ENCODE results near the gene MRTFA.
"Not testable (repeated sequence)": the region's sequence is repeated elsewhere in the genome, so short reads cannot be mapped to it uniquely, and the experiment has no call there.

MRTFA gene

DNA sequence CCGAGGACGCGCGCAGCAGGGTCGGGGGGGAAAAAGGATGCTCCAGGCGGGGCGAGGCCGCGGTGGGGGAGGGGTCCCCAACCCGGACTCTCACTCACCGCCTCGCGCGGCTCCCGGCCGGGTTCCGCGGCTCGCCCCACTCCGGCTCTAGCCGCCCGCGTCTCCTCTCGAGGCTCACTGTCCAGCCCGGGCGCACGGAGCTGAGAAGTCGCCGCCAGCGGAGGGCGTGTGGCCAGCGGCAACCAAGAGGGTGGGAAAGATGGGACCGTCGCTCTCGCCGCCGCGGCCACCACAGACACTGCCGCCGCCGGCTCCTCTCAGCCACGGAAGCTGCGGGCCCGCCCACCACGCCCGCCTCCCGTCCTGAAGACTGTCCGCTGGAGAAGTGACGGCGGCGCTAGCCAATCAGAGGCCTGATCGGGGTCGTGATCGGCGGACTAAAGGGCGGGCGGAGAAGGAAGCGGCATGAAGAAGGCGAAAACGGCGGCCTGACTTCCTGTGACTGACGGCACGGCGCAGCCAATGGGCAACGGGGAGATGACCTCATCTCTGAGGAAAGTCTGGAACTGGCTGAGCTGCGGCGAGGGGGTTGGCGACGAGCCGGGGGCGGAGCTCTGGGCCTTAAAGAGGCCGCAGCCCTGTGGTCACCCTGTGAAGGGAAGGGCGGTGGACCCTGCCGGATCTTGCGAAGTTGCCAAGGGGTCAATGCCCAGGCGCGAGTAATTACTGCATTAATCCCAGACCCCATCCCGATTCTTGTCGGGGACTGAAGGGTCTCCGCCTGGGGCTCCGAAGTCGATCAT is at the start of gene MRTFA:
Gene MRTFA (minus strand): TSS at position 340 of the 803 bp plus-strand sequence.
- peak within 1 kb of the TSS; percentile 93 for H3K4me3 Mint-ChIP-seq
- H3K27ac Mint-ChIP-seq, result peak within 1 kb of the TSS; percentile 97

DNA sequence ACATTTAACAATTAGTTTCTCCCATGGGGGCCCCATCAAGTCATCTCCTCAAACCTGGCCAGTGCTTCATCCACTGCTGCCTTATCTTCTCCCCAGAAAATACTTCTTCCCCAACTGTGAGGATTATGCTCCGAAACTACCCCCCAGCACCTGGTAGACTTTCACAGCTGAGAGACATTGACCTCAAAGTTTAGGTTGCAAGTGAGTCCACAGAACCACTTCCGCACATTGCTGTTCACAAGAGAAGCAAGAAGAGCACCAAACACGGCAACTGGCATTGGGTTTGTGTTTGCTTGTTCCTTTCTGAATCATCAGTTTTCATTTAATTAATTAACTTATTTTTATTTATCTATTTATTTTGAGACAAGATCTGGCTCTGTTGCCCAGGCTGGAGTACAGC is 48.9 kb upstream of the MRTFA start:
- Mint-ChIP-seq H3K4me3 (no peak overlapping the region), H3K4me1 (ENCODE audit: low read depth) (peaks cover 20% of the 10 kb centered on the region), H3K36me3 (ENCODE audit: low read depth) (no peaks in the 10 kb centered on the region), H3K9me3 (no peaks in the 10 kb centered on the region), H3K27ac (no peak overlapping the region), H3K27me3 (peaks cover 2% of the 10 kb centered on the region)

More for the DNA sequence above, at the start of gene MRTFA:
- H3K9me3 Mint-ChIP-seq, result no peaks in the 10 kb centered on the region
- no peaks in the 10 kb centered on the region for H3K27me3 Mint-ChIP-seq
- no peaks in the 10 kb centered on the region for H3K36me3 Mint-ChIP-seq (ENCODE audit: low read depth)
- peaks cover 39% of the 10 kb centered on the region for H3K4me1 Mint-ChIP-seq (ENCODE audit: low read depth)

DNA sequence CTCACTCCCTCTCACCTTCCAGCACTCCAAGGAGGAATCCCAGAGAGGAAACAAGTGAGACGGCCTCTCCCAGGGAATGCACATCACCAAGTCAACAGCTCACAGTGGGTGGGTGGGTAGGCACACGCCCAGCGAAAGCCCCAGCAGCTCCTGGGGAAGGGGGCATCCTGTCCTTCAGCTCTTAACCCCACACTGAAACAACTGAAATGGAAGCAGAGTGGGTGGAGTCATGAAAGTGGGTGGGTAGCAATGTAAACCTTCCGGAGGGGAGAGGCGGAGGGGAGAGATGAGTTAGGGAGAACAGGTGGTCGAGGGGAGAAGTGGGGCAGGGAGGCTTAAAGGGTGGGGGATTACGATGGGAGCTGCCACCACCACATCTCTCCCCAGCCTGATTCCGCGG is 48.2 kb upstream of the MRTFA start:
- peak overlapping the region; percentile 45 for H3K27ac Mint-ChIP-seq
- no peaks in the 10 kb centered on the region for H3K36me3 Mint-ChIP-seq (ENCODE audit: low read depth)
- H3K27me3 Mint-ChIP-seq, result peaks cover 9% of the 10 kb centered on the region
- peak overlapping the region; percentile 26 for H3K4me3 Mint-ChIP-seq
- H3K9me3 Mint-ChIP-seq, result no peaks in the 10 kb centered on the region
- H3K4me1 Mint-ChIP-seq (ENCODE audit: low read depth), result peaks cover 20% of the 10 kb centered on the region

DNA sequence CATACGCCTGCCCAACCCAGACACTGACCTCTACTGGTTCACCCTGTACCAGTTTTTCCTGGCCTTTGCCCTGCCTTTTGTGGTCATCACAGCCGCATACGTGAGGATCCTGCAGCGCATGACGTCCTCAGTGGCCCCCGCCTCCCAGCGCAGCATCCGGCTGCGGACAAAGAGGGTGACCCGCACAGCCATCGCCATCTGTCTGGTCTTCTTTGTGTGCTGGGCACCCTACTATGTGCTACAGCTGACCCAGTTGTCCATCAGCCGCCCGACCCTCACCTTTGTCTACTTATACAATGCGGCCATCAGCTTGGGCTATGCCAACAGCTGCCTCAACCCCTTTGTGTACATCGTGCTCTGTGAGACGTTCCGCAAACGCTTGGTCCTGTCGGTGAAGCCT is 44.9 kb upstream of the MRTFA start:
- Mint-ChIP-seq H3K4me1 (ENCODE audit: low read depth) (peaks cover 20% of the 10 kb centered on the region), H3K36me3 (ENCODE audit: low read depth) (no peaks in the 10 kb centered on the region), H3K4me3 (no peak overlapping the region), H3K27me3 (peaks cover 15% of the 10 kb centered on the region), H3K27ac (no peak overlapping the region), H3K9me3 (no peaks in the 10 kb centered on the region)

DNA sequence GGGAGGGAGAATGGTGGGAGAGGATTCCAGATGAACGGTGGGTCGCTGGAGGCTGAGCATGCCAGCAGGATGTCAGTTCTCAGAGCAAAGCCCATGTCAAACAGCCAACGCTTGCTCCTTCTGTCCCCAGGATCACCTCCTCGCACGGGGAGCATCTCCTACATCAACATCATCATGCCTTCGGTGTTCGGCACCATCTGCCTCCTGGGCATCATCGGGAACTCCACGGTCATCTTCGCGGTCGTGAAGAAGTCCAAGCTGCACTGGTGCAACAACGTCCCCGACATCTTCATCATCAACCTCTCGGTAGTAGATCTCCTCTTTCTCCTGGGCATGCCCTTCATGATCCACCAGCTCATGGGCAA is 44.3 kb upstream of the MRTFA start:
- Mint-ChIP-seq H3K4me3 (no peak overlapping the region), H3K4me1 (ENCODE audit: low read depth) (peaks cover 20% of the 10 kb centered on the region), H3K36me3 (ENCODE audit: low read depth) (no peaks in the 10 kb centered on the region), H3K27me3 (peaks cover 15% of the 10 kb centered on the region), H3K27ac (no peak overlapping the region), H3K9me3 (no peaks in the 10 kb centered on the region)

DNA sequence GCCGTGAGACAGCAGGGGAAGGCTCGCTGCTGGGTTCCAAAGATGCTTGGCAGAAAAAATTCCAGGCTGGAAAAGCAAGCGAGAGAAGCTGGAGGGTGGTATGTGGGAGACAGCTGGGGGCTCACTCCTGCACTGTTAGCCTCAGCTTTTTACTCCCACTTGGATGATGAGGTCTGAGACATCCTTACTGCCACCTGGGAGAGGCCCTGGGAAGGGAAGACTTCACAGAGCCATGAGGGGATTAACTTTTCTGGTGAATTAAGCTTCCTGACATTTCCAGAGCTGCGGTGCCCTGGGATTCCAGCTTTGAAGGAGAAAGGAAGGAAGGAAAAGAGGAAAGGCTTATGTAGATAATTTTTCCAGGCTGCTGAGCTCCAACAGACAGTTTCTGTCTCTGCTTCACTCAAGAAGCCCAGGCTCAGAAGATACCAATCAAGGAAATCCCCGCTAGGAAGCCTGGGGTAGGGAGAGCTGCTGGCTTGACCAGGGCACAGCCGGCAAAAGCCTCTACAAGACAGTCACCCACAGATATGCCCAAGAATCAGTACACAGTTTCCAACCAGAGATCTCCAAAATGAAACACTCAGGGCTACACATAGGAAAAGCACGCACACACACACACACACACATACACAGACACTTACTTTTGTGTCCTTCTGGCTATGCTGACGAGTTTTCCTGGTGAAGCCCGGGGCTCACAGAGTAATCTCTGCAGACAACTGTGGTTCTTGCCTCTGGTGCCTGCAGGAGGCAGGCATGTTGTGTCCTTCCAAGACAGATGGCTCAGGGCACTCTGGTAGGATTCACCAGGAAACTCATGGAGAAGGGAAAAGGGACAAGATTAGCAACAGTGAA is 43.7 kb upstream of the MRTFA start:
- Mint-ChIP-seq H3K4me1 (ENCODE audit: low read depth) (peaks cover 20% of the 10 kb centered on the region), H3K27ac (no peak overlapping the region), H3K4me3 (no peak overlapping the region), H3K36me3 (ENCODE audit: low read depth) (no peaks in the 10 kb centered on the region), H3K27me3 (peaks cover 15% of the 10 kb centered on the region), H3K9me3 (no peaks in the 10 kb centered on the region)

DNA sequence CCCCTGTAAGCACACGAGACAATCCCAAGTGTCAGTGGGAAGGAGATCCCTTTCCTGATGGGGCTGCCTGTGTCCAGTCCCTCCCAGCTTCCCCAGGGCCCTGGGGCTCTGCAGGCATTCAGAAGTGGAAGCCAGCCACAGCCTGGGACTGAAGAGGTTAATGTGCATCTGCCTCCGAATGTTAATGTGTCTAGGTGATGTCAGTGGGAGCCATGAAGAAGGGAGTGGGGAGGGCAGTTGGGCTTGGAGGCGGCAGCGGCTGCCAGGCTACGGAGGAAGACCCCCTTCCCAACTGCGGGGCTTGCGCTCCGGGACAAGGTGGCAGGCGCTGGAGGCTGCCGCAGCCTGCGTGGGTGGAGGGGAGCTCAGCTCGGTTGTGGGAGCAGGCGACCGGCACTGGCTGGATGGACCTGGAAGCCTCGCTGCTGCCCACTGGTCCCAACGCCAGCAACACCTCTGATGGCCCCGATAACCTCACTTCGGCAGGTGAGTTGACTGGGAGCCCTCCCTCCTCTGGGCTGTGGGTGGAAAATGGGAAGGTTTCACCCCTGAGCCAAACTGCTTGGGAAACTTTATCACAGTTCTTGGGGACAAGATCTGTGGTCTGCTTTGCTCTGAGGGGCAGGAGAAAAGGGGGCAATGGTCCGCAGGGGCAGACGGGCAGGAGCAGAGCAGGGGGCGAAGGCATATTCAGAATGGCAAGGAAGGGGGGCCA is 42.9 kb upstream of the MRTFA start, which contains the start of gene MCHR1:
Gene MCHR1 (plus strand): TSS at position 236 of the 715 bp plus-strand sequence. CDS start 169 bp downstream, at position 405.
- H3K4me3 Mint-ChIP-seq, result no peak within 1 kb of the TSS
- peaks cover 20% of the 10 kb centered on the region for H3K4me1 Mint-ChIP-seq (ENCODE audit: low read depth)
- peaks cover 15% of the 10 kb centered on the region for H3K27me3 Mint-ChIP-seq
- no peak within 1 kb of the TSS for H3K27ac Mint-ChIP-seq
- no peaks in the 10 kb centered on the region for H3K9me3 Mint-ChIP-seq
- no peaks in the 10 kb centered on the region for H3K36me3 Mint-ChIP-seq (ENCODE audit: low read depth)

DNA sequence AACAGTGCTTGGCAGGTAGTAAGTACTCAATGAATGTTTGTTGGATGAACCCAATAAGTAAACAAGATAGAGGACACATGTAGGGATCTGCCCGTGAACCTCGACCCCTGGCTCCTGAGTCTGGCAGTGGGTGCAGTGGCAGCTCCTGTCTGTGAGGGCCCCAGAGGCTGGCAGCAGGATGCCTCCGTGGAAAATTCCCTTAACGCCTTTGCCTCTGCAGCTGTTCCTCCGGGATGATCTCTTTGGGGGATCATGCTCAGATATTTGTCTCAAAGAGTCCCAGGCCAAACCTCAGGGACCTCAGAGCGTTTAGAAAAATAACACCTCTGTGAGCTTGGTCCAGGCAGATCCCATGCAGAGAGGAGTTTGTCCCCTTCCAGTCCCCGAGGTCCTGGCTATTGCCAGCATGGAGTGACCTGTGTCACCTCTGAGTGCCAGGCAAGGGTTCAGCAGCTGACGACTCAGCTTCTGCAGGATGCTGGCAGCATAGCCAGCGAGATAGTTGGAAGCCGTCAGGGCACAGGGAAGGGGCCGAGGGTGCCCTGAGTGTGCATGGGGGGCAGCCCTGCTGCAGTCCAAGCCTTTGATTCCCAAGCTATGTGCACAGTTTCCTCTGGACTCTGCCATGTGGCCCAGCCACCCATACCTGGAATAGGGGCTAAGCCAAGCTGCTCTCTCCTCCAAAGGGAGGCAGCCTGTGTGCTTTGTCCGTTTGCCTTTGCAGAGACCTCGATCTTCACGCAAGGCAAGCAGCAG is 42.2 kb upstream of the MRTFA start:
- no peaks in the 10 kb centered on the region for H3K36me3 Mint-ChIP-seq (ENCODE audit: low read depth)
- peaks cover 20% of the 10 kb centered on the region for H3K4me1 Mint-ChIP-seq (ENCODE audit: low read depth)
- no peaks in the 10 kb centered on the region for H3K9me3 Mint-ChIP-seq
- H3K27me3 Mint-ChIP-seq, result peaks cover 15% of the 10 kb centered on the region
- no peak overlapping the region for H3K27ac Mint-ChIP-seq
- no peak overlapping the region for H3K4me3 Mint-ChIP-seq

DNA sequence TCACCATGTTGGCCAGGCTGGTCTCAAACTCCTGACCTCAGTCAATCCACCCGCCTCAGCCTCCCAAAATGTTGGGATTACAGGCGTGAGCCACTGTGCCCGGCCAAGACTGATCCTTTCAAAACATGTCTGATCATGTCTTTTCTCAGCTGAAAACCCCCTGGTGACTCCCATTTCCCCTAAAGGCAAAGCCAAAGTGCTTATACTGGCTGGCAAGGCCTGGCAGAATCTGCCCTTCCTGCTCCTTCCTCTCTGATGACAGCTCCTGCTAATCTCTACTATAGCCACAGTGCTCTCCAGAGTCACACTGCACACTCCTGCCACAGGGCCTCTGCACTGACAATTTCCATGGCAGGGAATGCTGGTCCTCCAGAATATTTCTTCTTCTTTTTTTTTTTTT is 40.1 kb upstream of the MRTFA start:
- peaks cover under 1% of the 10 kb centered on the region for H3K4me1 Mint-ChIP-seq (ENCODE audit: low read depth)
- peaks cover 15% of the 10 kb centered on the region for H3K27me3 Mint-ChIP-seq
- no peaks in the 10 kb centered on the region for H3K36me3 Mint-ChIP-seq (ENCODE audit: low read depth)
- H3K4me3 Mint-ChIP-seq, result no peak overlapping the region
- H3K9me3 Mint-ChIP-seq, result no peaks in the 10 kb centered on the region
- H3K27ac Mint-ChIP-seq, result no peak overlapping the region

DNA sequence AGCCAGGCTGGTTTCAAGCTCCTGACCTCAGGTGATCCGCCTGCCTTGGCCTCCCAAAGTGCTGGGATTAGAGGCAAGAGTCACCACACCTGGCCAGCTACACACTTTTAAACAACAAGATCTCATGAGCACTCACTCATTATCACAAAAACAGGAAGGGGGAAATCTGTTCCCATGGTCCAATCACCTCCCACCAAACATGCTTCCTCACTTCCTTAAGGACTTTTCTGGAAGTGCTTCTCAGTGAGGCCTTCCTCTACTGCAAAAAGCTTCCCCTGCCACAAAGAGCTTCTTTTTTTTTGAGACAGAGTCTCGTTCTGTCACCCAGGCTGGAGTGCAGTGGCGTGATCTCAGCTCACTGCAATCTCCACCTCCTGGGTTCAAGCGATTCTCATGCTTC is 39.6 kb upstream of the MRTFA start:
- not testable (repeated sequence) for H3K4me3 Mint-ChIP-seq; H3K4me1 Mint-ChIP-seq (ENCODE audit: low read depth); H3K36me3 Mint-ChIP-seq (ENCODE audit: low read depth); H3K27ac Mint-ChIP-seq; H3K9me3 Mint-ChIP-seq
- H3K27me3 Mint-ChIP-seq, result peaks cover 15% of the 10 kb centered on the region

DNA sequence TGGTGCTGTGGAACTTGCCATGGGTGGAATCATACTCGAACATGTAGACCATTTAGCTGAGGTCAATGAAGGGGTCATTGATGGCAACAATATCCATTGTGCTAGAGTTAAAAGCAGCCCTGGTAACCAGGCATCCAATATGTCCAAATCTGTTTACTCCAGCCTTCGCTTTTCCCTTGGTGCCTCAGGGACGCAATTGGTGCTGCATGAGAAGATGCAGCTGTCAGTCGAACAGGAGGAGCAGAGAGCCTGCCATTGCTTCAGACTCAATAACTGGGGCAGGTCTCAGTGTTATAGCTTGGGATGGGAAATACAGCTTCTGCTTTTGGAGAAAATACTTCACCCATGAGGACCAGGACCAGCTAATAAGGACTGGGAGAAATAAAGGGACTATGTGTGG is 37.8 kb upstream of the MRTFA start:
- Mint-ChIP-seq H3K27me3 (peaks cover 1% of the 10 kb centered on the region), H3K27ac (no peak overlapping the region), H3K36me3 (ENCODE audit: low read depth) (no peaks in the 10 kb centered on the region)

DNA sequence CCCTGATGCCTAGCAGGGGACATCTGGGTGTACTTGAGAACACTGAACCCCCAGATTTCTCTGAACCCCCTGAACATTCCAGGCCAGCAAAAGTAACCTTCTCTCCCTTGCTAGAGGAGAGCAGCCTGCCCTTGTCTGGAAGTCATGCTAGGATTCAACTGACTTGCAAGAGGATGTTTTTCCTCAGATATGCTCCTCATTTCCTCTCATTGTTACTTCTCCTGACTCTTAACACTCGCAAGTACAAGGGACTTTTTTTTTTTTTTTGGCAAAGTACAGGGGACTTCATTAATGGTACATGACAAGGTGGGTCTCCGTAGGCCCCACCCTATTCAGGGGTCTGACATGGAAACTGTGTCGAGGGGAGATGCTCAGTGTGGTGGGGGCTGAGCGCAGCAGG is 36.5 kb upstream of the MRTFA start:
- Mint-ChIP-seq H3K4me1 (ENCODE audit: low read depth) (peaks cover 19% of the 10 kb centered on the region), H3K27ac (no peak overlapping the region), H3K27me3 (no peaks in the 10 kb centered on the region), H3K4me3 (no peak overlapping the region), H3K36me3 (ENCODE audit: low read depth) (no peaks in the 10 kb centered on the region), H3K9me3 (peaks cover 3% of the 10 kb centered on the region)

More for the DNA sequence above, 37.8 kb upstream of the MRTFA start:
- H3K9me3 Mint-ChIP-seq, result no peaks in the 10 kb centered on the region
- H3K4me1 Mint-ChIP-seq (ENCODE audit: low read depth), result peaks cover 8% of the 10 kb centered on the region
- H3K4me3 Mint-ChIP-seq, result no peak overlapping the region

DNA sequence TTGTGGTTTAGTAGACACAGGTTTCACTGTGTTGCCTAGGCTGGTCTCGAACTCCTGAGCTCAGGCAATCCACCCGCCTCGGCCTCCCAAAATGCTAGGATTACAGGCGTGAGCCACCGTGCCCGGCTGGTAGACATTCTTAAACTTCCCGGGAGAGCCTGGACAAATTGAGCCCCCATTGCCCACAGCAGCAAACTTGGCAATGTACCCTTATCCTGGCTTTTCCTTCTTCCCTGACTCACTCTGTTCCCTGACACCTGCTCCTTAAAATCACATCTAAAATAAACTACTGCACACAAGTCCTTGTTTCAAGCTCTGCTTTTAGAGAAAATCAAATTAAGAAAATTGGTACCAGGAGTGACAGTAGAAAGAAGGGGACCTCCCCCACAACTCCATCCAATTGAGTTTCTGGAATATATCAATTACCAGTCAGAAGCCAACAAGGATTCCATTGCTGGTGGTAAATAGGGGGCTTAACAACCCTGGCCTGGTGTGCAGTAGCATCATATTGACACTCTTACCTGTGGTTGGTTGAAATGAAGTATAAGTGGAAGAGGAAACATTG is 35.4 kb upstream of the MRTFA start:
- Mint-ChIP-seq H3K4me1 (ENCODE audit: low read depth) (peaks cover 21% of the 10 kb centered on the region), H3K36me3 (ENCODE audit: low read depth) (no peaks in the 10 kb centered on the region), H3K27me3 (no peaks in the 10 kb centered on the region), H3K4me3 (no peak overlapping the region), H3K27ac (no peak overlapping the region), H3K9me3 (peaks cover 3% of the 10 kb centered on the region)

DNA sequence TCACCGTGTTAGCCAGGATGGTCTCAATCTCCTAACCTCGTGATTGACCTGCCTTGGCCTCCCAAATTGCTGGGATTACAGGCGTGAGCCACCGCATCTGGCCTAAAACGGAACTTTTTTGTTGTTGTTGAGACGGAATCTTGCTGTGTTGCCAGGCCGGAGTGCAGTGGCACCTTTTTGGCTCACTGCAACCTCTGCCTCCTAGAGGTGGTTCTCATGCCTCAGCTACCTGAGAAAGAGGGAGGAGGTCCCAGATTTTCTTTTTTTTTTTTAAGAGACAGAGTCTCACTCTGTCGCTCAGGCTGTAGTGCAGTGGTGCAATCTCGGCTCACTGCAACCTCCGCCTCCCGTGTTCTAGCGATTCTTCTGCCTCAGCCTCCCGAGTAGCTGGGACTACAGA is 34.9 kb upstream of the MRTFA start:
- H3K27me3 Mint-ChIP-seq, result no peaks in the 10 kb centered on the region
- H3K4me3 Mint-ChIP-seq, result no peak overlapping the region
- H3K4me1 Mint-ChIP-seq (ENCODE audit: low read depth), result peaks cover 21% of the 10 kb centered on the region
- H3K9me3 Mint-ChIP-seq, result peaks cover 3% of the 10 kb centered on the region
- no peak overlapping the region for H3K27ac Mint-ChIP-seq
- no peaks in the 10 kb centered on the region for H3K36me3 Mint-ChIP-seq (ENCODE audit: low read depth)

Measured in stimulated activated naive CD8-positive, alpha-beta T cell treated with anti-CD3 and anti-CD28 coated beads, Interleukin-15, Interleukin-2, amounts not matched to agents 100 ng/mL and 50 ng/mL, for 24 hours (primary cell).